Mucosa of stomach (tissue), 1 donor: Measurements from ENCODE around the gene TRDN.

Experiments
- H3K27me3 ChIP-seq: one replicate; pipeline ENCODE4 v1.7.0; 2013; ENCODE audit warnings: mild to moderate bottlenecking, low read length; ENCODE audit not compliant: control insufficient read depth, insufficient read depth
- H3K36me3 ChIP-seq: one replicate; pipeline ENCODE4 v1.7.0; 2013; ENCODE audit warnings: low read length; ENCODE audit not compliant: control insufficient read depth, insufficient read depth
- H3K4me1 ChIP-seq: one replicate; pipeline ENCODE4 v1.7.0; 2013; ENCODE audit warnings: mild to moderate bottlenecking, low read length; ENCODE audit not compliant: control insufficient read depth, insufficient read depth
- H3K4me3 ChIP-seq: one replicate; pipeline ENCODE4 v1.7.0; 2013; ENCODE audit warnings: low read length
- H3K9ac ChIP-seq: one replicate; pipeline ENCODE4 v1.7.0; 2013; ENCODE audit warnings: mild to moderate bottlenecking, low read length, moderate library complexity
- H3K9me3 ChIP-seq: one replicate; pipeline ENCODE4 v1.7.0; 2013; ENCODE audit warnings: mild to moderate bottlenecking, low read length, moderate library complexity; ENCODE audit not compliant: control insufficient read depth
- donor health status: Pancreatic carcinoma.

TRDN gene

GRCh38 chr6:123550052-123550617 lies 86.6 kb downstream of the TRDN start:
- Histone ChIP-seq H3K4me1 (no peaks in the 10 kb centered on the region), H3K36me3 (no peaks in the 10 kb centered on the region), H3K9me3 (no peaks in the 10 kb centered on the region), H3K27me3 (no peaks in the 10 kb centered on the region), H3K9ac (no peak overlapping the region), H3K4me3 (no peak overlapping the region)

GRCh38 chr6:123549476-123549875 lies 87.3 kb downstream of the TRDN start:
- Histone ChIP-seq H3K9me3 (no peaks in the 10 kb centered on the region), H3K4me1 (no peaks in the 10 kb centered on the region), H3K27me3 (no peaks in the 10 kb centered on the region), H3K4me3 (no peak overlapping the region), H3K36me3 (no peaks in the 10 kb centered on the region), H3K9ac (no peak overlapping the region)

DNA sequence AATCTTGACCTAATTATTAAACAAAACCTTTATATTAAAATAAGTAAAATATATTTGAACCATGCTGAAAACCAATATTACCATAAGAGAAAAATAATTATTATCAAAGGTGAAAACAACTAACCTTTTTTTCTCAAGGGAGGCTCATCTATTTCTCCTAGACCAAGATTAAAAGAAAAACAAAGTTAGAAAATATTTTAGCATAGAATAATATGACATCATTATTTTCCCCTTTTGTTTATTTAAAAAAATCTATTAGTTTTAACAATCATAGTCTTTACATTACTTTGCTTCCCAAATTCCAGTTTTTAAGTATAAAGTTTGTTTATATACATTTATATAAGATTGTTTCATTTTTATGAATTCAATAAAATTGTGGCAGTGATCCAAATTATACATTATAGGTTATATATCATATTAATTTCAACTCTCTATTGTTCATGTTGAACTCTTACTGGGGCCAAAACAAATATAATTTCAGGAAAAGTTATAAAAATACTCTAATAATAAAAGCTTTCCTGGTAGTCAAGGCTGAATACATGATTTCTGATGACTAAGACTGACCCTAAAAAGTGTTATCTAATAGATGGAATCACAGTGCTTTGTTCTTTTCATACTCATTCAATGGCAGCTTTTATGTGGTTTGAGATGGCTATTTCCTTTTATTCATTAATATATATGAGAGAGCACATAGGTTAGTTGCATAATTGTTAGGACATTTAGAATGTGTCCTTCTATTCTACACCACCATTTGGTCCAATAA lies 89.4 kb downstream of the TRDN start:
- no peaks in the 10 kb centered on the region for H3K36me3 ChIP-seq
- no peak overlapping the region for H3K9ac ChIP-seq
- no peaks in the 10 kb centered on the region for H3K27me3 ChIP-seq
- no peaks in the 10 kb centered on the region for H3K4me1 ChIP-seq
- H3K9me3 ChIP-seq = no peaks in the 10 kb centered on the region
- no peak overlapping the region for H3K4me3 ChIP-seq

DNA sequence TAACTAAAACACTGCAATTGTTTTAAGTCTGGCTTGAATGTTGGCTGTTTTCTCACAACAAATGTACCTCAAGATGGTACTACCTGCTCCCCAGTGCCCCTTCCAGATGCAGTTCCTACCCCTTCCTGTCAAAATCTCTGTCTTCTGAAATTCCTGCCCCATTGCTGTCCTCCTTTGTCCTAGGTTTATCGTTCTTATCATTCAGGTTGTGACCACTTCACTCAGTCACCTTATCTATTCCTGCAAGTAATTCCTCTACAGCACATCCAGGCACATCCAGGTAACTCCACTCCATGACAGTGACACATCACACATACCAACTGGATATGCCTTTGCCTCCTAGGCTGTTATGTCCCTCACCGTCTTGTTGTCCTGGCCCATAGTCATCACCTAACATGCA lies 90.2 kb downstream of the TRDN start:
- H3K36me3 ChIP-seq = no peaks in the 10 kb centered on the region
- no peaks in the 10 kb centered on the region for H3K4me1 ChIP-seq
- H3K27me3 ChIP-seq = no peaks in the 10 kb centered on the region
- no peaks in the 10 kb centered on the region for H3K9me3 ChIP-seq
- H3K4me3 ChIP-seq = no peak overlapping the region
- H3K9ac ChIP-seq = no peak overlapping the region

DNA sequence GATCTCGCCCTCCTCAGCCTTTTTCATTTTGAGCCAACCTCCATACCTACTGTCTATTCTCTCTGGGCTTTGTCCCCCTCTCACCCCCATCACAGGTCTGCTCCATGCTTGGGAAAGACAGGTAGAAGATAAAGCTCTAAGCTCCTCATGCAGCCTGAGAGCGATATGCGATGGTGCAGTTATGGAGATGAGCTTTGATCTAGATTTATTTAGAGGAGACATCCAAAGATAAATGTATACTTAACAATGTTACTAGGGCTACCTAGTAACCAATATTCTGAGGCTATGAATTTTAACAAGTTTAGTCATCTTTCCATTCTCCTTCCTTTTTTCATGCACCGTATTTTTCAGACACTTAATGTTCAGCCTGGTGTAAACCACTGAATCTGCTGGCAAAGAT lies 95.3 kb downstream of the TRDN start:
- no peak overlapping the region for H3K4me3 ChIP-seq
- no peaks in the 10 kb centered on the region for H3K27me3 ChIP-seq

DNA sequence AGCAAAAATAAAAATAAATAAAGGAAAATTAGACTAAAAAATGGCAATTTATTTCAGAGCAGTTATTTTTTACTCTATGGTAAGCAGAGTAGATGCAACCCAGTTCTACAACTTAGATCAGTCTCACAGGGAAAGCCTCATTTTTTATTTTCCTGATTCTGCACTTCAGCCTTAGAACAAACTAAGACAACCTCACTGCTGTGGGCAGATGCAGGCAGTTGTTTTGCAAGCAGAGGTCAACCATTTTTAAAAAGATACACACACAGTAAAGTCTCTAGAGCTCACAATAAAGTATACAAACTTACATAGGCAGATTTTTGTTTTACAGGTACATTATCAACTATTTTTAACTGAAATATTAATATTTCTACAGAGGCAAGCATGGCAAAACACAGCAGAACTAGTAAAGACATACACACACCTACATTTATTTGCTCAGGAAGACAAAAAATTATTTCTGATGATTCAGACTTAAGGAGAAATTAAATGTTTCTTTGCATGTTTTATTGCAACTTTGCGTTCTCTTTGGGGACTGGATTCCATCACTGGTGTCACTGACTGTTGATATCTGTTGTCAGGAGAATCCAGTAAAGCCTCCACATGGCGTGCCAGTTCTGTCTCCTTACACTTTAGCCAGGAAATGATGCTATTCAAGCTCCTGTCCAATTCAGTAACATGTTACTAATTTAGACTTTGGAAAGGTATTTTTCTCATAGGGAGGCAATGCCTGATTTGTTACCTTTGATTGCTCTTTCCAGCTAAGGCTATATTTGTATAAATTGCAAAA lies 102.7 kb downstream of the TRDN start:
- no peaks in the 10 kb centered on the region for H3K36me3 ChIP-seq
- H3K4me1 ChIP-seq = no peaks in the 10 kb centered on the region

More for the DNA sequence above, 95.3 kb downstream of the TRDN start:
- H3K9me3 ChIP-seq = no peaks in the 10 kb centered on the region
- no peaks in the 10 kb centered on the region for H3K36me3 ChIP-seq
- no peak overlapping the region for H3K9ac ChIP-seq
- no peaks in the 10 kb centered on the region for H3K4me1 ChIP-seq

DNA sequence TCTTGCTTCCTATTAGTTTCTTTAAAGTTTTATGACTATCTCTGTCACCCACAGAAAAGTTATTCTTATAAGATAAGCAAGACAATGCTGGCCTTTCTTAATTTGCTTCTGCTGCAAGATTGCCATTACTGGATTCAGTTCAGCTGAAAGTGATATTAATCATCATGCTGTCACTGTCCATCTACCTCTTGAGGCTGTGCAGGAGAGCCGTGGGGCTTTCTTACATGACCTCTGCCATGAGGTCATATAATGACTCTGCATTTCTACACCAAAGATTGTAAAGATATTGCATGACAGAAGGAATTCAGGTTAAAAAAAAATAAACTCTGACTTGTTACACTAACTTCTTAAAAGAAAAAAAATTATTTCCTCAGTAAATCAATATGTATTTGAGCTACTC lies 106.9 kb downstream of the TRDN start:
- Histone ChIP-seq H3K9ac (no peak overlapping the region), H3K9me3 (no peaks in the 10 kb centered on the region), H3K4me1 (no peaks in the 10 kb centered on the region), H3K27me3 (no peaks in the 10 kb centered on the region), H3K4me3 (no peak overlapping the region), H3K36me3 (no peaks in the 10 kb centered on the region)

More for the DNA sequence above, 102.7 kb downstream of the TRDN start:
- Histone ChIP-seq H3K9me3 (no peaks in the 10 kb centered on the region), H3K9ac (no peak overlapping the region), H3K4me3 (no peak overlapping the region), H3K27me3 (no peaks in the 10 kb centered on the region)

DNA sequence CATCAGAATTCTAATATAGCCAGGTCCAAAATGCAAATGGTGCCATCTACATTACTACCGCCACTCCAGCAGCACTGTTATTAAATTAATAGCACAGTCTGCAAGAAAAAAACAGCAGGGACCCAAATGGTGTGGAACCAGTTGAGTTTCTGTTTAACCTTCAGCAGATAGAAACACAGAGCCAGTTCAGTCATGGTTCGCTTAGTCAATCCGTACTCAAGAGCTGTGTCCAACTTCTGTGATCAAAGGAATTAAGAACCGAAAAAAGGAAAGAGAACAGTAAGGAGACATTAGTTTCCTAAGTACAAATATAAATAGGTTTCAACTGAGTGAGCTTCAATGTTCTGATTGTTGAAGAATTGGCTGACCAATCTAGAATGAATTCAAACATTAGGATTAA lies 107.7 kb downstream of the TRDN start:
- Histone ChIP-seq H3K4me3 (no peak overlapping the region), H3K9me3 (no peaks in the 10 kb centered on the region), H3K36me3 (no peaks in the 10 kb centered on the region), H3K4me1 (no peaks in the 10 kb centered on the region), H3K9ac (no peak overlapping the region), H3K27me3 (no peaks in the 10 kb centered on the region)

DNA sequence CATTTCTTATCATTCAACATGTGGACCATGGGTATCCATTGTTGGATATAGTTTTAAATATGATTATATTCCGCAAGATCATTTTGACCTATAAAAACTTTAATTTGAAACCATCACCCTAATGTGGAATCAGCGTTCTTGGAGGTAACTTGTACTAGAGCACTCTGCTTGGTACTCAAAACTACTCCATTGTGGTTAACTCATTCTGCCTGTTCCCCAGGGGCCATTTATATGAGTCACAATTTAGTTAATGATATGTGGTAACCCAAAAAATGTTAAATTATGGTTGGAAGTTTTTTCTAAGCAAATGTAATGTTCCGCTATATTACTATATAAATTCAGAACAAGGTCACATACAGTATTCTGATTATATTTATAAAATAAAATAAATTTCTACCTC lies 109.3 kb downstream of the TRDN start:
- H3K9me3 ChIP-seq = no peaks in the 10 kb centered on the region

DNA sequence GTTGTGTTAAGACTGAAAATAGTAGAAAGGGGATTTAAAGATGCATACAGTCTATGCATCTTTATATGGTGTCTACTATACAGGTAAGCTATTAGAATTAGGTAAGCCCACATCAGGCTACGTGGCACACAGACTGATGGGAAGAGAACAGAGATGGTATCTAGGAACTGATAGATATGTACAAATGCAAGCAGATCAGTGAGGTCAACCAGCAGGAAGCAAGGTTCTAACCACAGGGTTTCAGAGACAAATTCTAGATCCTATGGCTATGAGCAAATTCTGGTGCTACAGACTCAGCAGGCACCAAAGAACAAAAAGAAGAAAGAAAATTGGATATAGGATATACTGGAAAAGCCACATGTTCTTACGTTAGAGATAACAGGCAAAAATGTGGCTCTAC lies 110.6 kb downstream of the TRDN start:
- Histone ChIP-seq H3K4me1 (no peaks in the 10 kb centered on the region), H3K4me3 (no peak overlapping the region), H3K36me3 (no peaks in the 10 kb centered on the region), H3K9me3 (no peaks in the 10 kb centered on the region), H3K27me3 (no peaks in the 10 kb centered on the region), H3K9ac (no peak overlapping the region)

More for the DNA sequence above, 109.3 kb downstream of the TRDN start:
- Histone ChIP-seq H3K27me3 (no peaks in the 10 kb centered on the region), H3K36me3 (no peaks in the 10 kb centered on the region), H3K4me3 (no peak overlapping the region), H3K9ac (no peak overlapping the region), H3K4me1 (no peaks in the 10 kb centered on the region)

GRCh38 chr6:123524781-123525180 lies 112.0 kb downstream of the TRDN start:
- H3K36me3 ChIP-seq = no peaks in the 10 kb centered on the region
- H3K9ac ChIP-seq = no peak overlapping the region
- no peak overlapping the region for H3K4me3 ChIP-seq
- H3K27me3 ChIP-seq = no peaks in the 10 kb centered on the region
- no peaks in the 10 kb centered on the region for H3K9me3 ChIP-seq
- H3K4me1 ChIP-seq = no peaks in the 10 kb centered on the region

GRCh38 chr6:123520217-123520616 lies 116.5 kb downstream of the TRDN start:
- no peaks in the 10 kb centered on the region for H3K27me3 ChIP-seq
- H3K36me3 ChIP-seq = no peaks in the 10 kb centered on the region
- no peaks in the 10 kb centered on the region for H3K4me1 ChIP-seq
- H3K9me3 ChIP-seq = no peaks in the 10 kb centered on the region
- H3K4me3 ChIP-seq = no peak overlapping the region
- no peak overlapping the region for H3K9ac ChIP-seq
